Measurements from ENCODE around the gene OVOL1. TPM values are rescaled to one million over a fixed set of nuclear protein-coding genes. Genes with fewer than 3 reads are reported as not detected.

Gene OVOL1
- total RNA-seq, 1 experiment from 2014 or later, result not detected

Other genes starting within 250 kb of the OVOL1 start
- gene LTBP3, start 228.7 kb upstream of the OVOL1 start, total RNA-seq (2014; rRNA removed; shearing (Covaris generic); ENCODE audit: low replicate concordance), result 109 and 124 TPM in 2 replicates
- gene ZNRD2, start 216.6 kb upstream of the OVOL1 start, total RNA-seq (2014; rRNA removed; shearing (Covaris generic); ENCODE audit: low replicate concordance), result 51.1 and 90.7 TPM in 2 replicates
- 45.5 and 66.6 TPM in 2 replicates for gene FAM89B, start 214.5 kb upstream of the OVOL1 start, total RNA-seq (2014; rRNA removed; shearing (Covaris generic); ENCODE audit: low replicate concordance)
- gene EHBP1L1, start 211.0 kb upstream of the OVOL1 start, total RNA-seq (2014; rRNA removed; shearing (Covaris generic); ENCODE audit: low replicate concordance), result 30.8 and 65.1 TPM in 2 replicates
- gene KCNK7, start 191.3 kb upstream of the OVOL1 start, total RNA-seq (2014; rRNA removed; shearing (Covaris generic); ENCODE audit: low replicate concordance), result not detected in 2 replicates
- gene MAP3K11, start 172.8 kb upstream of the OVOL1 start, total RNA-seq (2014; rRNA removed; shearing (Covaris generic); ENCODE audit: low replicate concordance), result 22.2 and 48.8 TPM in 2 replicates
- 9.8 and 21.0 TPM in 2 replicates for gene PCNX3, start 171.3 kb upstream of the OVOL1 start, total RNA-seq (2014; rRNA removed; shearing (Covaris generic); ENCODE audit: low replicate concordance)
- 28.2 and 33.6 TPM in 2 replicates for gene SIPA1, start 149.0 kb upstream of the OVOL1 start, total RNA-seq (2014; rRNA removed; shearing (Covaris generic); ENCODE audit: low replicate concordance)
- gene RELA, start 124.1 kb upstream of the OVOL1 start, total RNA-seq (2014; rRNA removed; shearing (Covaris generic); ENCODE audit: low replicate concordance), result 42.2 and 56.1 TPM in 2 replicates
- 43.5 and 68.8 TPM in 2 replicates for gene KAT5, start 74.8 kb upstream of the OVOL1 start, total RNA-seq (2014; rRNA removed; shearing (Covaris generic); ENCODE audit: low replicate concordance)
- gene RNASEH2C, start 66.3 kb upstream of the OVOL1 start, total RNA-seq (2014; rRNA removed; shearing (Covaris generic); ENCODE audit: low replicate concordance), result 28.2 and 73.1 TPM in 2 replicates
- 5.8 and 7.6 TPM in 2 replicates for gene AP5B1, start 6.1 kb upstream of the OVOL1 start, total RNA-seq (2014; rRNA removed; shearing (Covaris generic); ENCODE audit: low replicate concordance)
- gene SNX32, start 46.9 kb downstream of the OVOL1 start, total RNA-seq (2014; rRNA removed; shearing (Covaris generic); ENCODE audit: low replicate concordance), result 0.43 TPM in 1 of 2 replicates, not detected in the other
- gene CFL1, start 71.1 kb downstream of the OVOL1 start, total RNA-seq (2014; rRNA removed; shearing (Covaris generic); ENCODE audit: low replicate concordance), result 1,413 and 1,905 TPM in 2 replicates
- gene MUS81, start 73.4 kb downstream of the OVOL1 start, total RNA-seq (2014; rRNA removed; shearing (Covaris generic); ENCODE audit: low replicate concordance), result 25.3 and 45.3 TPM in 2 replicates
- gene EFEMP2, start 85.7 kb downstream of the OVOL1 start, total RNA-seq (2014; rRNA removed; shearing (Covaris generic); ENCODE audit: low replicate concordance), result 29.0 and 43.2 TPM in 2 replicates
- not detected in 2 replicates for gene CTSW, start 92.8 kb downstream of the OVOL1 start, total RNA-seq (2014; rRNA removed; shearing (Covaris generic); ENCODE audit: low replicate concordance)
- 105 and 106 TPM in 2 replicates for gene FIBP, start 101.4 kb downstream of the OVOL1 start, total RNA-seq (2014; rRNA removed; shearing (Covaris generic); ENCODE audit: low replicate concordance)
- gene CCDC85B, start 103.6 kb downstream of the OVOL1 start, total RNA-seq (2014; rRNA removed; shearing (Covaris generic); ENCODE audit: low replicate concordance), result 99.6 and 131 TPM in 2 replicates
- gene FOSL1, start 113.3 kb downstream of the OVOL1 start, total RNA-seq (2014; rRNA removed; shearing (Covaris generic); ENCODE audit: low replicate concordance), result 37.3 and 54.7 TPM in 2 replicates
- gene C11orf68, start 132.0 kb downstream of the OVOL1 start, total RNA-seq (2014; rRNA removed; shearing (Covaris generic); ENCODE audit: low replicate concordance), result 22.0 and 46.6 TPM in 2 replicates
- gene DRAP1, start 132.4 kb downstream of the OVOL1 start, total RNA-seq (2014; rRNA removed; shearing (Covaris generic); ENCODE audit: low replicate concordance), result 276 and 419 TPM in 2 replicates
- not detected in 2 replicates for gene TSGA10IP, start 158.4 kb downstream of the OVOL1 start, total RNA-seq (2014; rRNA removed; shearing (Covaris generic); ENCODE audit: low replicate concordance)
- gene SART1, start 174.7 kb downstream of the OVOL1 start, total RNA-seq (2014; rRNA removed; shearing (Covaris generic); ENCODE audit: low replicate concordance), result 38.2 and 45.4 TPM in 2 replicates
- gene EIF1AD, start 215.1 kb downstream of the OVOL1 start, total RNA-seq (2014; rRNA removed; shearing (Covaris generic); ENCODE audit: low replicate concordance), result 17.5 and 32.3 TPM in 2 replicates
- 329 and 468 TPM in 2 replicates for gene BANF1, start 215.4 kb downstream of the OVOL1 start, total RNA-seq (2014; rRNA removed; shearing (Covaris generic); ENCODE audit: low replicate concordance)
- gene CST6, start 224.9 kb downstream of the OVOL1 start, total RNA-seq (2014; rRNA removed; shearing (Covaris generic); ENCODE audit: low replicate concordance), result not detected in 2 replicates
- gene CATSPER1, start 239.4 kb downstream of the OVOL1 start, total RNA-seq (2014; rRNA removed; shearing (Covaris generic); ENCODE audit: low replicate concordance), result 2.4 TPM in 1 of 2 replicates, not detected in the other

Data from MG63 (cell line).